GM12892 (cell line): Measurements from ENCODE around the gene ANKLE1.

Experiments used
- DNase-seq: peaks from one replicate; pipeline ENCODE4 v3.0.0; 2011; ENCODE audit not compliant: insufficient read length
- FAIRE-seq: peaks from 2 replicates; lab custom pipeline; 2011; peaks lifted over from hg19 to GRCh38; lab: Jason Lieb, UNC
- POLR2A ChIP-seq: IDR thresholded peaks from 2 replicates; pipeline ENCODE4 v1.6.1; 2011; ENCODE audit warnings: low read depth, low read length, control low read depth
- POLR2AphosphoS5 ChIP-seq: IDR thresholded peaks from 2 replicates; pipeline ENCODE4 v1.6.1; 2011; ENCODE audit warnings: low read depth, low read length, control low read depth
- TAF1 ChIP-seq: IDR thresholded peaks from 2 replicates; pipeline ENCODE4 v1.6.1; 2011; ENCODE audit warnings: low read depth, mild to moderate bottlenecking, control low read depth, low read length, borderline replicate concordance

ANKLE1 gene

GRCh38 chr19:17325881-17326594 lies 44.3 kb downstream of the ANKLE1 start:
- no peak for TF ChIP-seq POLR2A
- no peak for TF ChIP-seq POLR2AphosphoS5
- no peak for TF ChIP-seq TAF1
- FAIRE-seq (no peak), DNase-seq (no peak)

GRCh38 chr19:17326595-17326966 lies 44.9 kb downstream of the ANKLE1 start:
- no peak for TF ChIP-seq POLR2A
- TF ChIP-seq TAF1: no peak
- TF ChIP-seq POLR2AphosphoS5: no peak
- no peak for FAIRE-seq
- no peak for DNase-seq

GRCh38 chr19:17327068-17327653 lies 45.5 kb downstream of the ANKLE1 start:
- no peak for DNase-seq
- no peak for TF ChIP-seq POLR2AphosphoS5
- no peak for TF ChIP-seq POLR2A
- no peak for TF ChIP-seq TAF1
- FAIRE-seq: no peak

- peak; percentile 77 for DNase-seq
- FAIRE-seq: peak; percentile 66
- TF ChIP-seq TAF1: no peak
- TF ChIP-seq POLR2AphosphoS5: no peak
- TF ChIP-seq POLR2A: no peak
These were observed 46.2 kb downstream of the ANKLE1 start for GRCh38 chr19:17327654-17328516.

GRCh38 chr19:17328517-17329365 lies 47.0 kb downstream of the ANKLE1 start:
- no peak for TF ChIP-seq POLR2A
- TF ChIP-seq TAF1: no peak
- no peak for TF ChIP-seq POLR2AphosphoS5
- no peak for FAIRE-seq
- no peak for DNase-seq

- DNase-seq: no peak
- no peak for FAIRE-seq
- TF ChIP-seq POLR2A (no peak), TAF1 (no peak), POLR2AphosphoS5 (no peak)
These were observed 47.9 kb downstream of the ANKLE1 start for GRCh38 chr19:17329366-17330261.

- DNase-seq (no peak), FAIRE-seq (no peak)
- TF ChIP-seq POLR2A: no peak
- no peak for TF ChIP-seq TAF1
- TF ChIP-seq POLR2AphosphoS5: no peak
These were observed 48.8 kb downstream of the ANKLE1 start for GRCh38 chr19:17330262-17331044.

- DNase-seq: no peak
- no peak for FAIRE-seq
These were observed 49.4 kb downstream of the ANKLE1 start for GRCh38 chr19:17331045-17331558.

GRCh38 chr19:17332360-17332676 lies 50.6 kb downstream of the ANKLE1 start:
- TF ChIP-seq POLR2AphosphoS5: no peak
- no peak for TF ChIP-seq POLR2A
- TF ChIP-seq TAF1: no peak

More at GRCh38 chr19:17331045-17331558, 49.4 kb downstream of the ANKLE1 start:
- no peak for TF ChIP-seq POLR2AphosphoS5
- no peak for TF ChIP-seq POLR2A
- TF ChIP-seq TAF1: no peak

GRCh38 chr19:17332677-17333581 lies 51.2 kb downstream of the ANKLE1 start:
- FAIRE-seq: no peak
- no peak for TF ChIP-seq POLR2AphosphoS5
- no peak for TF ChIP-seq TAF1
- no peak for TF ChIP-seq POLR2A
- no peak for DNase-seq

More at GRCh38 chr19:17332360-17332676, 50.6 kb downstream of the ANKLE1 start:
- no peak for DNase-seq
- FAIRE-seq: no peak
